Measurements from ENCODE around the gene PPP4R2.
"Not testable (repeated sequence)": the region's sequence is repeated elsewhere in the genome, so short reads cannot be mapped to it uniquely, and the experiment has no call there.

DNA sequence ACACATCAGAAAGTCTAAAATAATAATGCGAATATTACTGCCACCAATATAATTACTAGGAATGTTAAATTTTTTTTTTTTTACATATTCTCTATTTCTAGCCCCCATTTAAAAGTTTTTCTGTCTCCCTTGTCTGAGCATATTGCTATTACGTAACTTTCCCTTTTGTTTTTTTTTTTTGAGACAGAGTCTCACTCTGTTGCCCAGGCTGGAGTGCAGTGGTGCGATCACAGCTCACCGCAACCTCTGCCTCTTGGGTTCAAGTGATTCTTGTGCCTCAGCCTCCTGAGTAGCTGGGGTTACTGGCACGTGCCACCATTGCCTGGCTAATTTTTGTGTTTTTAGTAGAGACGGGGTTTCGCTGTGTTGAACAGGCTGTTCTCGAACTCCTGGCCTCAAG is 6.4 kb downstream of the PPP4R2 start:
- not testable (repeated sequence) for TF ChIP-seq POLR2A, EP300 (IDR thresholded peaks at IDR 0.05)
- TF ChIP-seq, protein P1, sequence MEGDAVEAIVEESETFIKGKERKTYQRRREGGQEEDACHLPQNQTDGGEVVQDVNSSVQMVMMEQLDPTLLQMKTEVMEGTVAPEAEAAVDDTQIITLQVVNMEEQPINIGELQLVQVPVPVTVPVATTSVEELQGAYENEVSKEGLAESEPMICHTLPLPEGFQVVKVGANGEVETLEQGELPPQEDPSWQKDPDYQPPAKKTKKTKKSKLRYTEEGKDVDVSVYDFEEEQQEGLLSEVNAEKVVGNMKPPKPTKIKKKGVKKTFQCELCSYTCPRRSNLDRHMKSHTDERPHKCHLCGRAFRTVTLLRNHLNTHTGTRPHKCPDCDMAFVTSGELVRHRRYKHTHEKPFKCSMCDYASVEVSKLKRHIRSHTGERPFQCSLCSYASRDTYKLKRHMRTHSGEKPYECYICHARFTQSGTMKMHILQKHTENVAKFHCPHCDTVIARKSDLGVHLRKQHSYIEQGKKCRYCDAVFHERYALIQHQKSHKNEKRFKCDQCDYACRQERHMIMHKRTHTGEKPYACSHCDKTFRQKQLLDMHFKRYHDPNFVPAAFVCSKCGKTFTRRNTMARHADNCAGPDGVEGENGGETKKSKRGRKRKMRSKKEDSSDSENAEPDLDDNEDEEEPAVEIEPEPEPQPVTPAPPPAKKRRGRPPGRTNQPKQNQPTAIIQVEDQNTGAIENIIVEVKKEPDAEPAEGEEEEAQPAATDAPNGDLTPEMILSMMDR (IDR thresholded peaks at IDR 0.05) = not testable (repeated sequence)
